ENCODE data around the gene CEP164.

- TF ChIP-seq POLR2AphosphoS5 (IDR thresholded peaks at IDR 0.05; ENCODE audit: low read depth, low read length) (no peak), POLR2A (IDR thresholded peaks at IDR 0.05; ENCODE audit: low read depth, low read length) (no peak), PAX5 (IDR thresholded peaks at IDR 0.05; ENCODE audit: insufficient read depth, low read length, severe bottlenecking) (no peak), POU2F2 (IDR thresholded peaks at IDR 0.05; ENCODE audit: low read depth, low read length) (no peak), SPI1 (IDR thresholded peaks at IDR 0.05; ENCODE audit: low read depth, low read length) (no peak)
Observed at GRCh38 chr11:117414724-117415123, 87.1 kb downstream of the CEP164 start.

Data from GM12891 (cell line).